HG02870 (cell line): ENCODE data around the gene TM6SF1.
"Not testable (repeated sequence)": the region's sequence is repeated elsewhere in the genome, so short reads cannot be mapped to it uniquely, and the experiment has no call there.

Source experiments
- ATAC-seq: cut with Tn5 transposase; IDR thresholded peaks from one replicate; pipeline ENCODE4 v1.9.1; 2021; ENCODE audit warnings: mild to moderate bottlenecking, moderate library complexity; ENCODE audit not compliant: unreplicated experiment

TM6SF1 gene

GRCh38 chr15:83115410-83115809 is 8.0 kb downstream of the TM6SF1 start:
- ATAC-seq = no peak

DNA sequence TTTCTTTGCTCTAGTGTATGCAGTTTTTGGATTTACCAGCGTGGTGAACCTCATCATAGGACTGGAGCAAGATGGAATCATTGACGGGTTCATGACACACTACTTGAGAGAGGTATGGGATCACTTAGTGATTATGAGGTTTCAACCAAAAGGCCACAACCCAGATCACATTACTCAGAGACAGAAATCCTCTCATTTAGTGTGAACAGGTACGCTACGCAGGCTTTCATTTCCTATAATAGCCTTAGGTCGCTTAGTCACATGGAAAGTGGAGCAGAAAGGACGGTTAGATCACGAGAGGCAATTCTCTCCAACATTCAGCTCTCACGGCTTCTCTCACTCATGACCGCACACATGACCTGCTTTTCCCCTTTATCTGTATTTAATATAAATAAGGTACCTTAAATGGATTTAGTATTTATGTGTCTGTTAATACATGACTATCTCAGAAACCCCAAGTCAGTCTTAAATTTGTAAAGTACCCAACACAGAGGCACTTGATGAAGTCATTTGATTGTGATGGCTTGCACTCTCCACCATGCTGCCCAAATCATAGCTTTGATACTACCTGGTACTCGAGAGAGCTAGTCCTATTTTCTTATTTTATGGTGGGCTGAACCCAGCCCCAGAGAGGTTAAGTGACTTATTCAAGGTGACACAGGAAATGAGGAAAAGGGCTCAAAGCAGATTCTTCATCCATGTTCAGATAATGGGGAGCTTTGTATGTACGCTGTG is 8.6 kb downstream of the TM6SF1 start:
- peak; percentile 74 for ATAC-seq

GRCh38 chr15:83118291-83118827 is 10.9 kb downstream of the TM6SF1 start:
- no peak for ATAC-seq

DNA sequence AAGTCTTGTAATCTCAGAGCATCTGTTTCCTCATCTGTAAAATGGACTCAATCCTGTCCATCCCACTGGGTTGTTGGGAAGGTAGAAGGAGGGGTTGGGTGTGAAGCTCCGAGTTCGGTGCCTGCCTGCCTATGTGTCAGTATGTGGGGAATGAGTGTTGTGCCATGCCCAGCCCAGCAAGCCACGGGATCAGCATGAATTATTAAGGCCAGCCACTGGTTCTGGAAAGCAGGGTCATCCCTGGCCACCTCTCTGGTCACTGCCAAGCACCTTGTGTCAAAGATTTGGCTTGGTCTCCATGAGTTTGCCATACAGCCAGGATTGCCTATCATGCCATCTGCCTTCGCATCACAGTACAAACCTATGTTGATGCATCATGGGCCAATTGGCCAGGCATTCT is 11.5 kb downstream of the TM6SF1 start:
- ATAC-seq = no peak

DNA sequence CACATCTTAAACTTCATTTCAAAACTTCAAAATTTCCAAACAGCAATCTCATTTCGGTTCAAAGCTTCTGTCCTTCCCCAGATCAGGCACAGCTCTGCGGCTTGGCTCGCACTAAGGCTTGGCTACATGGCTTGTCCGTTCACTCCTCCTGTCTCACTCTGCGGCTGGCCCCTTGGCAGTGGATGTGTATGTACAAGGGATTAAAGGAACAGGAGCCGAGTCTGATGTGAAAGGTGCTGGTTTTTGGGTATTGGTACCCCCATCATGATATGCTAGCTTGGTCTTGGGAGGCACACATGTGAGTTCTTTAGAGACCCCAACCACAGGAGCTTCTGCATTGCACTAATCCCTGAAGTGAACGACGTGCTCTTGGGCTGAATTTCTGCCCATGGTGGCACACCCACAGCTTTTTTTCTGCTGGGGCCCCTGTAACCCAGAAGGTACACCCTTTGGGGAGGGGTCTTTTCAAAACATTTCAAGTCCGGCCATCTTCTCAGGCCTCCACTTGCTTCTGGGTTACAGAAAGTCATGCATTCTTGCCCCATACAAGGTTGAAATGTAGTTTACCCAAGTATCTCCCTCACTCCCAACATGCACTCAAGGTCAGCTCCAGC is 12.6 kb downstream of the TM6SF1 start:
- ATAC-seq = no peak

DNA sequence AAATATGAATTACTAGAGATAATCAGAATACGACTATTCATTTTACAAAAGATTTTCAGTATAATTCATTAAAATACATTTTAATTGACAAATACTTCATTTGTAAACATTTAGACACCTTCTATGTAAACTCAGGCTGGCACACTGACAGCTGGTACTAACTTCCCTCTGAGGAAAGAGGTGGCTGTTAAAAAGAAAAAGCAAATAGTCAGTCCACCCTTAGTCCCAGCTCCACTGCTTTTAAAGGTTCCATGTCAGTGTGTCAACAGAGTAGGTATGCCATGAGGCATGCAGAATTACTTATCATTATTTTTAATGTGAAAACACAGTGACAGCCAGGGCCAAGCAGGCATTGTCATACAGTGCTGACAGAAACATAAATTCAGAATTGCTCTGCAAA is 16.1 kb downstream of the TM6SF1 start:
- no peak for ATAC-seq

GRCh38 chr15:83127547-83128150 is 20.2 kb downstream of the TM6SF1 start:
- ATAC-seq = no peak

DNA sequence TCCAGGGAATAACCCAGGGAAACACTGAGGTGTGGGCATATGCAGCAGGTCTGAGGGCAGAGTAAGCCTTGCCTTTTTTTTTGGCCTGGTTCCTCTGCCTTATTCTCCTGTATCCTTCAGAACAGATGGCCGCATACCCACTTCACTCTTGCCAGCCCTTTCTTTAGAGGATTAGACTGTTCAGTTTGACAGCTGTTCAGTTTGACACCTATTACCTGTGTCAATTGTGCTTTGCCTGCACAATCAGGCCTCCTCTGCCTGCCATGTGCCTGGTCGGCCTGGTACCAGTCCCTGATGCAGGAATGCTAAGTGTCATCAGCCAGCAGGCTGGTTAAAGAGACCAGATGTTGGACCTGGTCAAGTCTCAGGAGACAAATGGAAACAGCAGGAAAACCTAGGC is 22.3 kb downstream of the TM6SF1 start:
- ATAC-seq = no peak

DNA sequence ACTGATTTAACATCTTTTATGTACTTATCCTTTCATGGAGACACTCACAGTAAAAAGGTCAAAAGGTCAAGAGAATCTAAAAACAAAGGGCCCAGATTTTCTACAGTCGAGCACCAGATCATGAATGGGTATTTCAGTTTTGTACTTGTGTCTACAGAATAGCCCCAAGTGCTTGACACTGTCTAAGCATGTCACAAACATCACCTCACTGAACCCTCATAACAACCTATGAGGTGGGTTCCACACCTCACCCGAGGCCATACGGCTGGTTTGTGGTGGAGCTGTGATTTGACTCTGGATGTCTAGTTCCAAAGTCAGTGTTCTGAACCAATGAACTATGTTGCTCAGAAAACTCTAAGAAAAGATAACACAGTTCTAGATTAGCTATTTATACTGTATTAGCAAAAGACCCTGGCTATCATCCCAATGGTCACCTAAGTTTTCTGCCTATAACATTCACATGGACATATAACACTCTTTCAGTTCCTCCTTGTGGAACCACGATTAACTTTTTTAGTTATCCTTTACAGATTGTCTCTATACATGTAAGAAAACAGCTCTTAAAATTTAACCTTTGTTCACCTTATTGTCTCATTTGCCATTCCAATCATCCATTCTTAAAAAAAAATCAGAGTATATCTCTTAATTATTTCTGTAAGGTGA is 25.5 kb downstream of the TM6SF1 start:
- no peak for ATAC-seq

GRCh38 chr15:83142151-83142550 is 34.7 kb downstream of the TM6SF1 start:
- not testable (repeated sequence) for ATAC-seq

- ATAC-seq = no peak
Observed at GRCh38 chr15:83144771-83145170, 37.3 kb downstream of the TM6SF1 start.

- no peak for ATAC-seq
Observed at GRCh38 chr15:83153288-83153687, 45.8 kb downstream of the TM6SF1 start.

- ATAC-seq = no peak
Observed at GRCh38 chr15:83155942-83156341, 48.5 kb downstream of the TM6SF1 start.

- ATAC-seq = no peak
Observed at GRCh38 chr15:83158393-83158792, 50.9 kb downstream of the TM6SF1 start.

- no peak for ATAC-seq
Observed at GRCh38 chr15:83160741-83161140, 53.3 kb downstream of the TM6SF1 start.

GRCh38 chr15:83163032-83163431 is 55.6 kb downstream of the TM6SF1 start:
- ATAC-seq = no peak

DNA sequence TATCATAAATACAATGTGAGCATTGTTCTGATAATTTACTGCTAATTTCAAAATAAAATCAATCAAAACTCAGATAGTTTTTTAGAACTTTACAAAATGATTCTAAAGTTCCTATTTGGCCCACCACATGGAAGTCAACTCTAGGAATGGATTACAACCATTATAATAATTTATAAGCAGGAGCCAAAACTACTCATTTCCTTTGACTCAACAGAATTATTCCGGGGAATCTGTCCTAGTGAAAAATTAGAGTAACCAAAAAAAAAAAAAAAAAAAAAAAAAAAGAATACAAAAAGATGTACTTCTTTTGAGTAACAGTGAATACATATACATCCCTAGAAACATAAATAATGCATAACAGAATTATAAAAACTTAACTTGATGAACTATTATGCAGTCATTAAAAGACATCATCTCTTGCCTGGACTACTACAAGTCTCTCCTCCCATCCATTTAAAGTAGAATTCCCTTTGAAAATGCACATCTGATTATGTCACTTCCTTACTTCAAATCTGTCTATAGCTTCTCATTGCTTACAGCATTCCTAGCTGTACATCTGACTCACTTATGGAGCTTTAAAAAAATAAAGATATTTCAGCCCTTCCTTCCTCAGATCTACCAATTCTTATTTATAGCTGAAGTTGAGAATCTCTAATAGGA is 56.8 kb downstream of the TM6SF1 start:
- no peak for ATAC-seq

- ATAC-seq = no peak
Observed at GRCh38 chr15:83164771-83165404, 57.4 kb downstream of the TM6SF1 start.

GRCh38 chr15:83166218-83166617 is 58.8 kb downstream of the TM6SF1 start:
- no peak for ATAC-seq

- no peak for ATAC-seq
Observed at GRCh38 chr15:83166830-83167229, 59.4 kb downstream of the TM6SF1 start.
